Thoracic aorta (tissue), 2 donors: ENCODE data around the gene CCDC92. TPM values are rescaled to one million over a fixed set of nuclear protein-coding genes. Genes with fewer than 3 reads are reported as not detected.
"Not testable (repeated sequence)": the region's sequence is repeated elsewhere in the genome, so short reads cannot be mapped to it uniquely, and the experiment has no call there.

Source experiments
- ATAC-seq: fragments of 150-250 bp; one replicate; pipeline ENCODE4 v1.8.0; 2017; ENCODE audit warnings: low read depth; ENCODE audit not compliant: insufficient number of reproducible peaks, low FRiP score
- DNase-seq: peaks from one replicate; pipeline ENCODE4 v3.0.0-alpha.2; 2020; ENCODE audit warnings: low spot score
- H3K27ac ChIP-seq, 2 donors: fragments of 200-600 bp; sonication (generic); 1 replicate in 1 of 2; 2 replicates in 1 of 2; pipeline ENCODE4 v1.5.1; 2016; ENCODE audit warnings: mild to moderate bottlenecking in 2 of 2, moderate library complexity in 2 of 2
- H3K27me3 ChIP-seq: fragments of 200-600 bp; sonication (generic); replicated peaks from 2 replicates; pipeline ENCODE4 v1.6.0; 2016; ENCODE audit warnings: mild to moderate bottlenecking; ENCODE audit not compliant: insufficient read depth
- H3K36me3 ChIP-seq: fragments of 200-600 bp; sonication (generic); one replicate; pipeline ENCODE4 v1.5.1; 2016
- H3K4me1 ChIP-seq, 2 donors: fragments of 200-600 bp; sonication (generic); 1 replicate in 1 of 2; 2 replicates in 1 of 2; pipeline versions ENCODE4 v1.5.1 to v1.6.0; 2016; ENCODE audit warnings: low read depth in 2 of 2, mild to moderate bottlenecking in 1 of 2; ENCODE audit not compliant: control insufficient read depth in 1 of 2
- H3K4me3 ChIP-seq: fragments of 200-600 bp; sonication (generic); 2 replicates; pipeline ENCODE4 v1.5.1; 2016; ENCODE audit warnings: mild to moderate bottlenecking
- H3K9me3 ChIP-seq: fragments of 200-600 bp; sonication (generic); 2 replicates; pipeline ENCODE4 v1.5.1; 2016
- total RNA-seq, 2 donors: library from RNA; depleted of rRNA; stranded (reverse); fragments of >200 nt; gene quantifications; one replicate each; pipeline versions ENCODE4 v1.1.0 to v1.2.3, GENCODE V29; 2016
- TF ChIP-seq, protein P1 (sequence below): fragments of 200-600 bp; sonication (generic); IDR thresholded peaks from one replicate; pipeline ENCODE4 v1.5.1; 2019; ENCODE audit warnings: antibody characterized with exemption

Gene CCDC92
- total RNA-seq, 2 donors from 2014 or later, result 34.4 to 58.9 TPM

DNA sequence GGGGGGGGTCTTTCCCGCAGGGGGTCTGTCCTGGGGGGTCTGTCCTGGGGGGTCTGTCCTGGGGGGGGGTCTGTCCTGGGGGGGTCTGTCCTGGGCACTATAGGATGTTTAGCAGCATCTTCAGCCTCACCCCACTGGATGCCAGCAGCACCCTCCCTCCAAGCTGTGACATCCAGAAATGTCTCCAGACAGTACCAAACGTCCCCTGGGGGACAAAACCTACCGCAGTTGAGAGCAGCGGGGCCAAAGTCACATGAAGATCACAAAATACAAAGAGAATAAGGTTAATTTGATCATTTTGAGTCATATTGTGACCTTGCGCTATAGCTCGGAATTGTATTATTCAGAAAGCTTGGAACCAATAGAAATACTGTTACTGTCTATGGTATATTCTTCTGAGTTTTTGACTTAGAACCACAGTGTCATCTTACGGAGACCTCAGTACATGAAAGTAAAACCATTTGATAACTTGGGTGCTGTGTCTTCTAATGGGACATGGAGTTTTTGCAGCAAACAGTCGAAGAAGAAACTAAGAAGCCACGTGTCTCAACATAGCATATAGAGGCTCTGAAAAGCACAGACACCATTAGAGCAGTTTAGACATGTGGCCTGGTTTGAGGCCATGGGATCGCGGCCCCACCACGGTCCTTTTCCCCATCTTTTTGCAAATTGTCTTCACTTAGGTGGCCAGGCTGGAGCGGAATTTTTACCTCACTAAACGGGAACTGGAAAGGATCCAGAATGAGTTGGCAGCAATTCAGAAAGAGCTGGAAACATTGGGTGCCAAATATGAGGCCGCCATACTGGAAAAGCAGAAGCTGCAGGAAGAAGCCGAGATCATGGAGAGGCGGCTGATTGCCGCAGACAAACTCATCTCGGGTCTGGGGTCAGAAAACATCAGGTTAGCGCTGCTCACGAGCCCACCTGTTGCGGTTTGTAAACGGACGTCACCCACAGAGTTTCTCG, 59.9 kb downstream of the CCDC92 start:
- no peak for ATAC-seq
- no peak overlapping the region for H3K4me3 ChIP-seq
- TF ChIP-seq, protein P1, sequence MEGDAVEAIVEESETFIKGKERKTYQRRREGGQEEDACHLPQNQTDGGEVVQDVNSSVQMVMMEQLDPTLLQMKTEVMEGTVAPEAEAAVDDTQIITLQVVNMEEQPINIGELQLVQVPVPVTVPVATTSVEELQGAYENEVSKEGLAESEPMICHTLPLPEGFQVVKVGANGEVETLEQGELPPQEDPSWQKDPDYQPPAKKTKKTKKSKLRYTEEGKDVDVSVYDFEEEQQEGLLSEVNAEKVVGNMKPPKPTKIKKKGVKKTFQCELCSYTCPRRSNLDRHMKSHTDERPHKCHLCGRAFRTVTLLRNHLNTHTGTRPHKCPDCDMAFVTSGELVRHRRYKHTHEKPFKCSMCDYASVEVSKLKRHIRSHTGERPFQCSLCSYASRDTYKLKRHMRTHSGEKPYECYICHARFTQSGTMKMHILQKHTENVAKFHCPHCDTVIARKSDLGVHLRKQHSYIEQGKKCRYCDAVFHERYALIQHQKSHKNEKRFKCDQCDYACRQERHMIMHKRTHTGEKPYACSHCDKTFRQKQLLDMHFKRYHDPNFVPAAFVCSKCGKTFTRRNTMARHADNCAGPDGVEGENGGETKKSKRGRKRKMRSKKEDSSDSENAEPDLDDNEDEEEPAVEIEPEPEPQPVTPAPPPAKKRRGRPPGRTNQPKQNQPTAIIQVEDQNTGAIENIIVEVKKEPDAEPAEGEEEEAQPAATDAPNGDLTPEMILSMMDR, result no peak

DNA sequence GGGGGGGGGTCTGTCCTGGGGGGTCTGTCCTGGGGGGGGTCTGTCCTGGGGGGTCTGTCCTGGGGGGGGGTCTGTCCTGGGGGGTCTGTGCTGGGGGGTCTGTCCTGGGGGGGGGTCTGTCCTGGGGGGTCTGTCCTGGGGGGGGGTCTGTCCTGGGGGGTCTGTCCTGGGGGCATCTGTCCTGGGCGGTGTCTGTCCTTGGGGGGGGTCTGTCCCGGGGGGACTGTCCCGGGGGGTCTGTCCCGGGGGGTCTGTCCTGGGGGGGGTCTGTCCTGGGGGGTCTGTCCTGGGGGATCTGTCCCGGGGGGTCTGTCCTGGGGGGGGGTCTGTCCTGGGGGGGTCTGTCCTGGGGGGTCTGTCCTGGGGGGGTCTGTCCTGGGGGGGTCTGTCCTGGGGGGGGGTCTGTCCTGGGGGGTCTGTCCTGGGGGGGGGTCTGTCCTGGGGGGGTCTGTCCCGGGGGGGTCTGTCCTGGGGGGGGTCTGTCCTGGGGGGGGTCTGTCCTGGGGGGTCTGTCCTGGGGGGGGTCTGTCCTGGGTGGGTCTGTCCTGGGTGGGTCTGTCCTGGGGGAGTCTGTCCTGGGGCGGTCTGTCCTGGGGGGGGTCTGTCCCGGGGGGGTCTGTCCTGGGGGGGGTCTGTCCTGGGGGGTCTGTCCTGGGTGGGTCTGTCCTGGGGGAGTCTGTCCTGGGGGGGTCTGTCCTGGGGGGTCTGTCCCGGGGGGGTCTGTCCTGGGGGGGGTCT, 60.8 kb downstream of the CCDC92 start:
- H3K4me3 ChIP-seq, ATAC-seq, DNase-seq, H3K27ac ChIP-seq, H3K27me3 ChIP-seq, H3K36me3 ChIP-seq, H3K9me3 ChIP-seq, H3K4me1 ChIP-seq: not testable (repeated sequence)

More for the DNA sequence above, 59.9 kb downstream of the CCDC92 start:
- Histone ChIP-seq H3K27ac (no peak overlapping the region), H3K9me3 (no peaks in the 10 kb centered on the region), H3K36me3 (no peaks in the 10 kb centered on the region), H3K27me3 (no peaks in the 10 kb centered on the region), H3K4me1 (no peaks in the 10 kb centered on the region)
- DNase-seq, result no peak

DNA sequence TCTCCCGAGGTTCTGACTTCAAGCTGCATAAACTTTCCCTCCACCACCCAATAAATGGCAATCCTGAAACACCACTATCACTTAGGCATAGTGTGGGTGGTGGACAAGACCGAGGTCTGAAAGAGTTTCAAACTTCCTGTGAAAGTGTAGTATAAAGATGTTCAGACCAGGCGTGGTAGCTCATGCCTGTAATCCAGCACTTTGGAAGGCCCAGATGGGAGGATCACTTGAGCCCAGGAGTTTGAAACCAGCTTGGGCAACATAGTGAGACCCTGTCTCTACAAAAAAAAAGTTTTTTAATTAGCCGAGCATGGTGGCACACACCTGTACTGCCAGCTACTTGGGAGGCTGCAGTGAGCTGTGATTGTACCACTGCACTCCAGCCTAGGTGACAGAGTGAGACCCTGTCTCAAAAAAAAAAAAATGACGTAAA, 61.9 kb downstream of the CCDC92 start:
- ATAC-seq, result no peak
- H3K4me3 ChIP-seq, result no peak overlapping the region
- no peaks in the 10 kb centered on the region for H3K27me3 ChIP-seq
- no peaks in the 10 kb centered on the region for H3K4me1 ChIP-seq
- TF ChIP-seq, protein P1, result no peak
- H3K27ac ChIP-seq, result no peak overlapping the region
- no peak for DNase-seq
- H3K36me3 ChIP-seq, result no peaks in the 10 kb centered on the region
- no peaks in the 10 kb centered on the region for H3K9me3 ChIP-seq

DNA sequence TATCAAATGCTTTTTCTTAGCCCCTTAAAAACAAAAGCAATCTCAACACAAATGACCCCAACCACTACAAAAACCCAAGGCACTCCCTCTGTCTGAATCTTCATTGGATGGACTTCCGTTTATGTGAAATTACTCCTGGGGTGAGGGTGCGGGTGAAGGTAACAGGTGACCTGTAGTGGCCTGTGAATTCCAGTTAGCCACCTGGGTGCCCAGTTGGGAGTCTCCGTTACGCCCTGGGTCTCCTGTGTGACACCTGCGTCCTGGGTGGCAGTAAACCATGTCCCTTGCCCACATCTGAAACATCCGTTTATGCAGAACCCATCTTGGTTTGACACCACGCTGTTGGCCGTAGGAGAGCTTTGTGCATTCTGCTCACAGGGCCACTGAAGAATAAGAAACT, 62.6 kb downstream of the CCDC92 start:
- no peak overlapping the region for H3K27ac ChIP-seq
- TF ChIP-seq, protein P1, result no peak
- no peaks in the 10 kb centered on the region for H3K27me3 ChIP-seq
- H3K9me3 ChIP-seq, result no peaks in the 10 kb centered on the region
- no peaks in the 10 kb centered on the region for H3K4me1 ChIP-seq
- ATAC-seq (no peak), DNase-seq (no peak)
- H3K4me3 ChIP-seq, result no peak overlapping the region
- no peaks in the 10 kb centered on the region for H3K36me3 ChIP-seq

DNA sequence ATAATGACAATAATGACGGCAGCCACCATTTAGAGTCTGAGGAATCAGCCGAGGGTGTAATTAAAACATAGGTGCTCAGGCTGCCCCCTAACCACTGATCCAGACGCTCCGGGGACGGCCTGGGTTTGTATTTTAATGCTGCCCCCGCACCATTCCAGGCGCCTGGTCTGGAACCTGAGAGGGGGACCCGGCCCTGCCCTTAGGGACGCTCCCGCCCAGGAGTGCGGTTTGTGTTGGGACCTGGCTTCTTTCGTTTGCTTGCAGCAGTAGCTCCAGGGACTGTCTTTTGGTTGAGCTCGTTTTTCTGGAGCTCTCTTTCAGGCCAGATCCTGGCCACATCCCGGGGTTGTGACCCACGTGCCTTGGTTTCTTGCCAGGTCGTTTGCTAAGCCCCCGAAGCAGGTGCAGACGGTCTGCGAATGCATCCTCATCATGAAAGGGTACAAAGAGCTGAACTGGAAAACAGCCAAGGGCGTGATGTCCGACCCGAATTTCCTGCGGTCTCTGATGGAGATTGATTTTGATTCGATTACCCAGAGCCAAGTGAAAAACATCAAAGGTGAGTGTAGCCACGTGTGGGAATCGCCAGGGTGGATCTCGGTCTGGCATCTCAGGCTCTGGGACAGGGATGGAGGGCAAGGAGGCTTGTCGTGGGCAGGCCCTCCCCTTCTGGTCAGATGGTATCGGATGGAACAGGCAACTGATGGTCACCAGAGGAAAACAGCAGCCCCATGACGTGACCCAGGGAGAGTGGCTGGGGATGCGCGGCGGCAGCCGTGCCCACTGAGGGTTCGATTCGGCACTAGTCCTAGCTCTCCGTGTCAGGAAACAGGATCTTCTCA, 63.5 kb downstream of the CCDC92 start:
- no peaks in the 10 kb centered on the region for H3K27me3 ChIP-seq
- no peak overlapping the region for H3K4me3 ChIP-seq
- H3K36me3 ChIP-seq, result no peaks in the 10 kb centered on the region
- DNase-seq (no peak), ATAC-seq (no peak)
- TF ChIP-seq, protein P1, result no peak
- H3K27ac ChIP-seq, result no peak overlapping the region
- no peaks in the 10 kb centered on the region for H3K9me3 ChIP-seq
- no peaks in the 10 kb centered on the region for H3K4me1 ChIP-seq
